ENCODE data around the gene COQ7.

The COQ7 gene

GRCh38 chr16:19067349-19068236 is at the start of gene COQ7:
COQ7 (plus strand) TSS chr16:19067614; CDS start chr16:19067665, 51 bp downstream.
- Mint-ChIP-seq H3K9me3 (no peaks in the 10 kb centered on the region), H3K4me3 (peak within 1 kb of the TSS; percentile 92), H3K4me1 (ENCODE audit: low read depth) (peaks cover 9% of the 10 kb centered on the region)

DNA sequence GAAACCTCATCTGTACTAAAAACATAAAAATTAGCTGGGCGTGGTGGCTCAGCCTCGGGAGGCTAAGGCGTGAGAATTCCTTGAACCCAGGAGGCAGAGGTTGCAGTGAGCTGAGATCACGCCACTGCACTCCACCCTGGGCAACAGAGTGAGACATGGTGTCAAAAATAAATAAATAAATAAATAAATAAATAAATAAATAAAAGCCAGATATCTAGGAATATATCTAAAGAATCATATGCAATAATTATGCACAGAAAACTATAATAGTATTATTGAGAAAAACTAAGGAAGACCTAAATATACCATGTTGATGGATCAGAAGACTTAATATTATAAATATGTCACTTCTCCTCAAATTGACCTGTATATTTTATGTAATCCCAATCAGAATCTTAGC is 46.7 kb upstream of the COQ7 start:
- DNase-seq (ENCODE audit: low spot score) = no peak
- Mint-ChIP-seq H3K9me3 (no peaks in the 10 kb centered on the region), H3K36me3 (ENCODE audit: low read depth) (no peaks in the 10 kb centered on the region), H3K27ac (no peak overlapping the region), H3K4me3 (no peak overlapping the region), H3K27me3 (ENCODE audit: low read depth) (no peaks in the 10 kb centered on the region), H3K4me1 (ENCODE audit: low read depth) (no peaks in the 10 kb centered on the region)

More at GRCh38 chr16:19067349-19068236, at the start of gene COQ7:
- Mint-ChIP-seq H3K27ac (peak within 1 kb of the TSS; percentile 98), H3K27me3 (ENCODE audit: low read depth) (peaks cover 6% of the 10 kb centered on the region), H3K36me3 (ENCODE audit: low read depth) (peaks cover 2% of the 10 kb centered on the region)
- DNase-seq (ENCODE audit: low spot score) = peak; percentile 98

DNA sequence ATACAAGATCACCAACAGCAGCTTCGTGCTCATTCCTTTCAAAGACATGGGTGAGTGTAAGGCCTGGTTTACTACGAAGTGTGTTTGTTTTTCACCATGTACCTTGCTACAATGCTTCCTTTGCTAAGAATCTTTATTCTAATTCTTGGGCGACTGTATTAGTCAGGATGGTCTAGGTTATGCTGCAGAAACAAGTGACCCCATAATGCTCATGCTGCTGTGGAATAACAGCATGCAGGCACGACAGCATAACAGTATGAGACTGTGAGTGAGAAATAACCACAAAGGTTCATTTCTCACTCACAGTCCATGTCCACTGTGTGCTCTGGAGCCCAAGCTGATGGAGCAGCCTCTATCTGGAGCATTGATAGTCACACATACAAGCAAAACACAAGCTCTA is 45.7 kb upstream of the COQ7 start:
- Mint-ChIP-seq H3K27me3 (ENCODE audit: low read depth) (no peaks in the 10 kb centered on the region), H3K4me3 (no peak overlapping the region), H3K9me3 (no peaks in the 10 kb centered on the region), H3K4me1 (ENCODE audit: low read depth) (no peaks in the 10 kb centered on the region), H3K27ac (no peak overlapping the region), H3K36me3 (ENCODE audit: low read depth) (no peaks in the 10 kb centered on the region)
- DNase-seq (ENCODE audit: low spot score) = no peak

DNA sequence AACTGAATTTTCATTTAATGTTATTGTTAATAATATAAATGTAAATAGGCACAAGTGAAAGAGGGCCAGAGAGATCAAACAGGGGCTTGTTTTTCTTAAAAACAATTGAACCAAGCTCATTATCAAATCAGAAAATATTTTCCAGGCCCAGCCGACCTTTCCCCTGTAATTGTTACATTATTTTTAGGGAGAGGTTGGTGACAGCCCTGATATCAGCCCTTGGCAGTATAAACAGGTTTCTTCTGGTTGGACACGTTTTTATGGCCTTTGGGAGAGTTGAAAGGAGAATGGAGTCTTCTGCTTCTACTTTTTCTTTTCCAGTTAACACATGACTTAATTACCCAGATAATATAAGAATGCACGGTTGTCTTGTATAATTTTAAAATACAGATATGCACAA is 40.0 kb upstream of the COQ7 start:
- no peaks in the 10 kb centered on the region for H3K27me3 Mint-ChIP-seq (ENCODE audit: low read depth)
- no peaks in the 10 kb centered on the region for H3K36me3 Mint-ChIP-seq (ENCODE audit: low read depth)
- H3K27ac Mint-ChIP-seq = no peak overlapping the region
- no peak overlapping the region for H3K4me3 Mint-ChIP-seq
- DNase-seq (ENCODE audit: low spot score) = no peak
- no peaks in the 10 kb centered on the region for H3K4me1 Mint-ChIP-seq (ENCODE audit: low read depth)
- H3K9me3 Mint-ChIP-seq = no peaks in the 10 kb centered on the region

DNA sequence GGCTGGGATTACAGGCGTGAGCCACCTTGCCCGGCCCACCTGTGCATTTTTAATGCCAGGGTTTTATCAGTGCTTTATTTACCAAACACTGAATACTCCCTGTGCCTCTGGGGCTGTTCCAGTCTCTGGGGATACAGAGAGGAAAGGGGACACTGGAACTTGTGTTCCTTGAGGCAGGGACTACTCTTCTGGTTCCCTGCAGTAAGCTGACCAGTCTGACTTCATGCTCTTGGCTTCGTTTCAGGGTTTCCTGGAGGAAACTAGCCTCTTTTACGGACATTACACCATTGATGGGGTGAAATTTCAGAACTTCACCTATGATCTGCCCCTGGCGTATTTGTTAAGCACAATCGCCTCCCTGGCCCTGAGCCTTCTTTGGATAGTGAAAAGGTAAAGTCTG is 37.4 kb upstream of the COQ7 start:
- Mint-ChIP-seq H3K27ac (no peak overlapping the region), H3K27me3 (ENCODE audit: low read depth) (no peaks in the 10 kb centered on the region), H3K36me3 (ENCODE audit: low read depth) (no peaks in the 10 kb centered on the region), H3K4me3 (no peak overlapping the region), H3K9me3 (no peaks in the 10 kb centered on the region), H3K4me1 (ENCODE audit: low read depth) (no peaks in the 10 kb centered on the region)
- DNase-seq (ENCODE audit: low spot score) = no peak

DNA sequence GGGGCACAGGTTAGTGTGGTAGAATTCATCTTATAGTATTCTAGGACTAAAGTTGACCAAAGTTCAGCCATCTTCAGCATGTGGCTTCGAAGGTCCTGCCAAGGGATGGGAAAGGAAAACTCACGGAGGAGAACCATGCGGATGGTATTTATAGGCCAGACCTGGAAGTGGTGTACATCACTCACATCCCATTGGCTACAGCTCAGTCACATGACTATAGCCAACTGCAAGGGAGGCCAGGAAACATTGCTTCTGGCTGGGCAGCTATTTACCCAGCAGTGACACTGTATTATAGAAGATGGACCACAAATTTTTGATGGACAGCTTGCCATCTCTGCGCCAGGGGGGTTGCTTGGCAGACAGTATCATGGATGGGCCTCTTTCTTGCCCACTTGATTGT is 35.7 kb upstream of the COQ7 start:
- H3K36me3 Mint-ChIP-seq (ENCODE audit: low read depth) = no peaks in the 10 kb centered on the region
- no peaks in the 10 kb centered on the region for H3K4me1 Mint-ChIP-seq (ENCODE audit: low read depth)
- no peak overlapping the region for H3K4me3 Mint-ChIP-seq
- no peaks in the 10 kb centered on the region for H3K9me3 Mint-ChIP-seq
- H3K27ac Mint-ChIP-seq = no peak overlapping the region
- H3K27me3 Mint-ChIP-seq (ENCODE audit: low read depth) = no peaks in the 10 kb centered on the region
- no peak for DNase-seq (ENCODE audit: low spot score)

- H3K4me3 Mint-ChIP-seq = no peak overlapping the region
- no peaks in the 10 kb centered on the region for H3K36me3 Mint-ChIP-seq (ENCODE audit: low read depth)
- no peaks in the 10 kb centered on the region for H3K9me3 Mint-ChIP-seq
- no peaks in the 10 kb centered on the region for H3K4me1 Mint-ChIP-seq (ENCODE audit: low read depth)
- H3K27me3 Mint-ChIP-seq (ENCODE audit: low read depth) = no peaks in the 10 kb centered on the region
- no peak overlapping the region for H3K27ac Mint-ChIP-seq
- no peak for DNase-seq (ENCODE audit: low spot score)
Measured at GRCh38 chr16:19033761-19034160, 33.7 kb upstream of the COQ7 start.

GRCh38 chr16:19040400-19040799 is 27.0 kb upstream of the COQ7 start:
- Mint-ChIP-seq H3K27me3 (ENCODE audit: low read depth) (no peaks in the 10 kb centered on the region), H3K36me3 (ENCODE audit: low read depth) (no peaks in the 10 kb centered on the region)

DNA sequence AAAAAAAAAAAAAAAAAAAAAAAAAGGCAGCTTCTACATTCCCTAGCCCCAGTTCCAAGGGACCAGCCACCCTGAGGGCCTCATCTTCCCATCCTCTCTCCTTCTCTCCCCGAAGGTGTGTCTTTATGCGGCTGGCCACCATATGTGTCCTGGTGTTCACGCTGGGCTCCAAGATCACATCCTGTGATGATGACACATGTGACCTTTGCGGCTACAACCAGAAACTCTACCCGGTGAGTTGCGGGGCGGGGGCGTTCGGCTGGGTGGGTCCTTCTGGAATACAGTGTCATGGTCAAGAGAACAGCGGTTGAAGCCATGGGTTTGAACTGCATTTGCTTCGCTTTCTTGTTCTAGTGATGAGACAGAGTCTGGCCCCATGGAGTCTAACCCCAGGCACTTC is 22.6 kb upstream of the COQ7 start:
- Mint-ChIP-seq H3K27ac (no peak overlapping the region), H3K27me3 (ENCODE audit: low read depth) (no peaks in the 10 kb centered on the region), H3K9me3 (no peaks in the 10 kb centered on the region)

More at GRCh38 chr16:19040400-19040799, 27.0 kb upstream of the COQ7 start:
- no peak overlapping the region for H3K27ac Mint-ChIP-seq
- no peak overlapping the region for H3K4me3 Mint-ChIP-seq
- H3K9me3 Mint-ChIP-seq = no peaks in the 10 kb centered on the region
- H3K4me1 Mint-ChIP-seq (ENCODE audit: low read depth) = no peaks in the 10 kb centered on the region
- no peak for DNase-seq (ENCODE audit: low spot score)

DNA sequence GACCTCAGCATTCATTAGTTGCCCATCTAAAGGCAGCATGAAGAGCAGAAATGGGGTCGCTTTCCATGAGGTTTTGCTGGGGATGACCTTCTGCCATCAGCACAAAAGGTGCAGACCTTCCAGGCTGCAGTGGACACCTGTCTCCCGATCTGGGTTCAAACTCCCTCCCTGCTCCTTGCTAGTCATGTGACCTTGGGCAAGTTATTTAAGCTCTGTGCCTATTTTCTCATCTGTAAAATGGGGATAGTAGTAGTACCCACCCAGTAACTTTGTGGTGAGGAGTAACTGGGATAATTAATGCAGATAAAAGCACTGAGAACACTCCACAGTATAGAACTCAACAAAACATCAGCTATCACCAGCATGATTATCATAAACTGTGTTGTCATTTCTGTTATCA is 21.4 kb upstream of the COQ7 start:
- Mint-ChIP-seq H3K4me3 (no peak overlapping the region), H3K27me3 (ENCODE audit: low read depth) (no peaks in the 10 kb centered on the region), H3K9me3 (no peaks in the 10 kb centered on the region), H3K36me3 (ENCODE audit: low read depth) (no peaks in the 10 kb centered on the region), H3K4me1 (ENCODE audit: low read depth) (no peaks in the 10 kb centered on the region), H3K27ac (no peak overlapping the region)
- DNase-seq (ENCODE audit: low spot score) = no peak

More for the DNA sequence above, 22.6 kb upstream of the COQ7 start:
- DNase-seq (ENCODE audit: low spot score) = no peak
- Mint-ChIP-seq H3K36me3 (ENCODE audit: low read depth) (no peaks in the 10 kb centered on the region), H3K4me1 (ENCODE audit: low read depth) (no peaks in the 10 kb centered on the region), H3K4me3 (no peak overlapping the region)

- no peak overlapping the region for H3K27ac Mint-ChIP-seq
Measured at GRCh38 chr16:19062706-19063105, 4.7 kb upstream of the COQ7 start.

GRCh38 chr16:19066988-19067348 is 446 bp upstream of the COQ7 start:
- H3K4me3 Mint-ChIP-seq = peak overlapping the region; percentile 92
- H3K27me3 Mint-ChIP-seq (ENCODE audit: low read depth) = peaks cover 6% of the 10 kb centered on the region
- peaks cover 2% of the 10 kb centered on the region for H3K36me3 Mint-ChIP-seq (ENCODE audit: low read depth)
- H3K4me1 Mint-ChIP-seq (ENCODE audit: low read depth) = peaks cover 9% of the 10 kb centered on the region
- peak overlapping the region; percentile 98 for H3K27ac Mint-ChIP-seq
- DNase-seq (ENCODE audit: low spot score) = no peak
- no peaks in the 10 kb centered on the region for H3K9me3 Mint-ChIP-seq

More at GRCh38 chr16:19062706-19063105, 4.7 kb upstream of the COQ7 start:
- H3K9me3 Mint-ChIP-seq = no peaks in the 10 kb centered on the region
- no peak for DNase-seq (ENCODE audit: low spot score)
- H3K36me3 Mint-ChIP-seq (ENCODE audit: low read depth) = peaks cover 2% of the 10 kb centered on the region
- H3K4me1 Mint-ChIP-seq (ENCODE audit: low read depth) = peaks cover 6% of the 10 kb centered on the region
- peaks cover 8% of the 10 kb centered on the region for H3K27me3 Mint-ChIP-seq (ENCODE audit: low read depth)
- no peak overlapping the region for H3K4me3 Mint-ChIP-seq

GRCh38 chr16:19068237-19068815 is 912 bp downstream of the COQ7 start:
- Mint-ChIP-seq H3K27ac (peak overlapping the region; percentile 98), H3K27me3 (ENCODE audit: low read depth) (no peaks in the 10 kb centered on the region), H3K4me3 (peak overlapping the region; percentile 92), H3K9me3 (no peaks in the 10 kb centered on the region), H3K36me3 (ENCODE audit: low read depth) (peaks cover 2% of the 10 kb centered on the region), H3K4me1 (ENCODE audit: low read depth) (peaks cover 9% of the 10 kb centered on the region)
- no peak for DNase-seq (ENCODE audit: low spot score)
